Gastrocnemius medialis (tissue), 4 donors: Measurements from ENCODE around the gene CSTF1. TPM values are rescaled to one million over a fixed set of nuclear protein-coding genes. Genes with fewer than 3 reads are reported as not detected.

Experiments used
- ATAC-seq, 2 donors: fragments of 150-250 bp; one replicate each; pipeline ENCODE4 v1.9.1; 2016
- DNase-seq, 2 donors: peaks; one replicate each; pipeline ENCODE4 v3.0.0-alpha.2; 2019
- H3K27ac ChIP-seq, 4 donors: fragments of 200-600 bp; sonication (generic); 1 replicate in 1 of 4; 2 replicates in 3 of 4; pipeline ENCODE4 v1.5.1; 2016 to 2018; ENCODE audit warnings: mild to moderate bottlenecking in 2 of 4, moderate library complexity in 1 of 4
- H3K27me3 ChIP-seq, 3 donors: fragments of 200-600 bp; sonication (generic) in 2 of 3; 1 replicate in 1 of 3; 2 replicates in 2 of 3; pipeline versions ENCODE4 v1.5.1 to v1.6.0; 2016 to 2019; ENCODE audit warnings: mild to moderate bottlenecking in 1 of 3, moderate library complexity in 1 of 3
- H3K36me3 ChIP-seq, 2 donors: fragments of 200-600 bp; sonication (generic) in 1 of 2; one replicate each; pipeline ENCODE4 v1.5.1; 2017 to 2018
- H3K4me1 ChIP-seq, 2 donors: fragments of 200-600 bp; sonication (generic) in 1 of 2; one replicate each; pipeline ENCODE4 v1.5.1; 2016 to 2017; ENCODE audit warnings: mild to moderate bottlenecking in 2 of 2
- H3K4me3 ChIP-seq, 4 donors: fragments of 200-600 bp; sonication (generic) in 3 of 4; 1 replicate in 1 of 4; 2 replicates in 3 of 4; pipeline ENCODE4 v1.5.1; 2016 to 2019; ENCODE audit warnings: mild to moderate bottlenecking in 2 of 4
- H3K9me3 ChIP-seq, 3 donors: fragments of 200-600 bp; sonication (generic) in 2 of 3; 1 replicate in 1 of 3; 2 replicates in 2 of 3; pipeline ENCODE4 v1.5.1; 2016 to 2019
- POLR2A ChIP-seq, 2 donors: fragments of 450-650 bp; IDR thresholded peaks; one replicate each; pipeline ENCODE4 v1.6.1; 2017; ENCODE audit warnings: antibody characterized with exemption in 2 of 2, mild to moderate bottlenecking in 2 of 2, moderate library complexity in 2 of 2
- in situ Hi-C, 4 donors: fragments of 200-750 bp; cut with MboI; loops; one replicate each; pipeline versions ENCODE4 v1.15.0 to v1.8.0; 2017; ENCODE audit warnings: low sequenced_read_pairs in 4 of 4
- intact Hi-C: fragments of 100-400 bp; cut with DNase I; formaldehyde crosslinking; loops from one replicate; pipeline ENCODE4 v1.15.1; 2023; ENCODE audit warnings: low total_unique reads
- total RNA-seq, 4 donors: library from RNA; depleted of rRNA; stranded (reverse); fragments of >200 nt; gene quantifications; one replicate each; pipeline versions ENCODE4 v1.1.0 to v1.2.3, GENCODE V29; 2016
- TF ChIP-seq, protein P1 (sequence below), 5 experiments: fragments of 450-650 bp in 3 of 5; fragments of 200-600 bp in 2 of 5; sonication (generic) in 2 of 5; IDR thresholded peaks in 4 of 5; conservative IDR thresholded peaks in 1 of 5; 1 replicate in 4 of 5; 2 replicates in 1 of 5; pipeline ENCODE4 v1.5.1; 2016 to 2019; ENCODE audit warnings: antibody characterized with exemption in 5 of 5, mild to moderate bottlenecking in 3 of 5, moderate library complexity in 3 of 5

CSTF1 gene
- total RNA-seq, 4 donors from 2014 or later, result 14.2 to 23.2 (median 18.9) TPM

DNA sequence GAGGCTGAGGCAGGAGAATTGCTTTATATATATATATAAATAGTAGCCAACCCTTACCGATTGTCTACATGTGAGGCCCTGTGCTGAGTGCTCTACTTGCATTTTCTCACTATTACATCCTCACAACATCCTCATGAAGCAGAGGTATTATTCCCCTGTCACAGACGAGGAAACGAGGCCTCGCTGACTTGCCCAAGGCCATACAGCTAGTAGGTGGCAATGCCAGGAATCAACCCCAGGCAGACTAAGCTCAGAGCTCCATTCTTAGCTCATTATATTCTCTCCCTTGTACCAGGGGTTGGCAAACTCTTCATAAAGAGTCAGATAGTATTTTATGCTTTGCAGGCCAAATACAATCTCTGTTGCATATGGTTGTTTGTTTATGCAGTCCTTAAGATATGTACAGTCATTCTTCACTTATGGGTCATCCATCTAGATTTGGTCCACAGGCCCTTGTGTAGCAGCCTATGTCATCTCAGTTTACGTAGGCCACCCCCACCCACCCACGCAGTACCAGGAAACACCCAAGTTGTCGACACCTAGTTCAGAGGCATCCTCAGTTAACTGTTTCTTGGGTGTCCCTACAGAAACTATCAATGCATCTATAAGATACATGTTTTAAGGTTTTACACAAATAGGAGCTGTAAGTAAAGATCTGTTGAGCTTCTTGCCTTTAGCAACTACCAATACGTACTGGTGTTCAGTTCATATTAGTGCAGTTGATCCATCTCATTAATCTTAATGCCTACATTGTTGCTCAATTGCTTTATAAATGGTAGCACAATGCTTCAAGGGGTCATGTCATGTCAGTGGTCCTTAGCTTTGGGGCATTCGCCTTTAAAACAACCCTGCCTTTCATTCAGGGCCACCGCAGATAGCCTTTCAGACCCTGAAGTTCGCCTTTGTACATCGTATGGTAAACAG lies 22.7 kb downstream of the CSTF1 start:
- Histone ChIP-seq H3K4me1 (no peaks in the 10 kb centered on the region), H3K4me3 (no peak overlapping the region), H3K36me3 (no peaks in the 10 kb centered on the region), H3K27me3 (no peaks in the 10 kb centered on the region), H3K27ac (no peak overlapping the region), H3K9me3 (no peaks in the 10 kb centered on the region)
- in situ Hi-C loops (no loop called here), intact Hi-C loops (no loop called here)
- no peak for TF ChIP-seq POLR2A (IDR thresholded peaks at IDR 0.05)
- TF ChIP-seq, protein P1, sequence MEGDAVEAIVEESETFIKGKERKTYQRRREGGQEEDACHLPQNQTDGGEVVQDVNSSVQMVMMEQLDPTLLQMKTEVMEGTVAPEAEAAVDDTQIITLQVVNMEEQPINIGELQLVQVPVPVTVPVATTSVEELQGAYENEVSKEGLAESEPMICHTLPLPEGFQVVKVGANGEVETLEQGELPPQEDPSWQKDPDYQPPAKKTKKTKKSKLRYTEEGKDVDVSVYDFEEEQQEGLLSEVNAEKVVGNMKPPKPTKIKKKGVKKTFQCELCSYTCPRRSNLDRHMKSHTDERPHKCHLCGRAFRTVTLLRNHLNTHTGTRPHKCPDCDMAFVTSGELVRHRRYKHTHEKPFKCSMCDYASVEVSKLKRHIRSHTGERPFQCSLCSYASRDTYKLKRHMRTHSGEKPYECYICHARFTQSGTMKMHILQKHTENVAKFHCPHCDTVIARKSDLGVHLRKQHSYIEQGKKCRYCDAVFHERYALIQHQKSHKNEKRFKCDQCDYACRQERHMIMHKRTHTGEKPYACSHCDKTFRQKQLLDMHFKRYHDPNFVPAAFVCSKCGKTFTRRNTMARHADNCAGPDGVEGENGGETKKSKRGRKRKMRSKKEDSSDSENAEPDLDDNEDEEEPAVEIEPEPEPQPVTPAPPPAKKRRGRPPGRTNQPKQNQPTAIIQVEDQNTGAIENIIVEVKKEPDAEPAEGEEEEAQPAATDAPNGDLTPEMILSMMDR (IDR thresholded peaks at IDR 0.05 in 4 of 5, conservative IDR thresholded peaks at IDR 0.05 in 1 of 5), result no peak
- DNase-seq, result no peak
- ATAC-seq, result no peak

DNA sequence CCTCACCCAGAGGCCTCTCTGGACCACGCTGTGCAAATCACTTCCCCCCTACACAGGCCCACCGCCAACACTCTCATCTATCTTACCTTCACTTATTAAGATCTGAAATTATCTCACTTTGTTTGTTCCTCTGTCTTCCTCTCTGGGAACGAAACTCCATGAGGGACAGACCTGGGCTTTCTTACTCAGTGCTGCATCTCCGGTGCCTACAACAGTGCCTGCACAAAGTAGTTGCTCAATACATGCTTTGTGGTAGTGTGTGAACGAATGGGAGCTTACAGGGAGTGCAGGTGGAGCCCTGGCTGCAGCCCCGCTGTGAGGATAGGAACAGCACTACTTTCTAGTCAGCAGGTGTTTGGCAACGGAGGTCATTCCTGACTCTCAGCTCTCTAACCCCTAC lies 25.0 kb downstream of the CSTF1 start:
- intact Hi-C loops, result no loop called here
- TF ChIP-seq, protein P1 (IDR thresholded peaks at IDR 0.05 in 4 of 5, conservative IDR thresholded peaks at IDR 0.05 in 1 of 5), result no peak
- TF ChIP-seq POLR2A (IDR thresholded peaks at IDR 0.05), result no peak
- Histone ChIP-seq H3K4me1 (no peaks in the 10 kb centered on the region), H3K4me3 (no peak overlapping the region), H3K36me3 (no peaks in the 10 kb centered on the region), H3K27ac (no peak overlapping the region), H3K9me3 (no peaks in the 10 kb centered on the region), H3K27me3 (no peaks in the 10 kb centered on the region)
- in situ Hi-C loops, result no loop called here
- ATAC-seq (no peak), DNase-seq (no peak)

DNA sequence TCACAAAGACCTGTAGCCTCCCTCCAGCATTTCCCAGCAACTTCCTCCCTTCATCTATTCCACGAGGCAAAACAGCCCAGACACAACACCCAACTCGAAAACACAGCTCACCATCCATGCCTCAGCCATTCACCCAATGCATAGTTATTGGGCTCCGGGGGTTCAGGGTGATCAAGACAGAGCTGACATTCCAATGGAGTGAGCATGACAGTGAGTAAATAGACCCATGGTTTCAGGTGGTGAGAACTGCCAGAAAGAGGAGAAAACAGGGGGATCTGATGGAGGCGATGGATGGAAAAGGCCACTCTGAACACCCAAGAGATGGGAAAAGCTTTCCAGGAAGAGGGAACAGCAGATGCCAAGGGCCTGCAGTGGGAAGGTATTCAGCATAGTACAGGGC lies 25.5 kb downstream of the CSTF1 start:
- DNase-seq (no peak), ATAC-seq (no peak)
- intact Hi-C loops (no loop called here), in situ Hi-C loops (no loop called here)
- Histone ChIP-seq H3K4me1 (no peaks in the 10 kb centered on the region), H3K36me3 (no peaks in the 10 kb centered on the region), H3K4me3 (no peak overlapping the region), H3K9me3 (no peaks in the 10 kb centered on the region), H3K27ac (peak overlapping the region in 1 of 4 donors; percentile 59), H3K27me3 (no peaks in the 10 kb centered on the region)
- TF ChIP-seq POLR2A (IDR thresholded peaks at IDR 0.05), result no peak
- TF ChIP-seq, protein P1 (IDR thresholded peaks at IDR 0.05 in 4 of 5, conservative IDR thresholded peaks at IDR 0.05 in 1 of 5), result no peak

DNA sequence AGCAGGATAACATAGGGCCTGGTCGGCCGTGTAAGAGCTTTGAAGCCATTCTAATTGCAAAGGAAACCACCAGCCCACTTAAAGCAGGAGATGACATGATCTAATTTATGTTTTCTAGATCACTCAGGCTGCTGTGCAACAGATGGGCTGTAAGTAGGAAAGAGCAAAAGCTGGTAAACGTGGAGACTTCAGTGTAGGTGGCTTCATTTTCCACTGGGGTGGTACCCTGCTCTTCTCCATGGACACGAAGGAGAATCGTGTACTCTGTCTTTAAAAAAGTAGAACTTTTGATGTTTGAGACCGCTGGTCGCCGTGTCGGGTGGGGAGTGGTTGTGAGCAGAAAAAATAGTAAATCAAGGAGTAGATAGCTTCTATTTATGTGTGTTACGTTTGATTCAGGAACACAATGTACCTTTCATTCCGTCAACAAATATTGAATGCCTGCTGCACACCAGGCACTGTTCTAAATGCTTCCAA lies 26.0 kb downstream of the CSTF1 start:
- DNase-seq, result no peak
- in situ Hi-C loops, result no loop called here
- Histone ChIP-seq H3K4me3 (no peak overlapping the region), H3K36me3 (no peaks in the 10 kb centered on the region), H3K9me3 (no peaks in the 10 kb centered on the region), H3K27ac (peak overlapping the region in 2 of 4 donors; percentile 42 to 59), H3K27me3 (no peaks in the 10 kb centered on the region), H3K4me1 (no peaks in the 10 kb centered on the region)
- intact Hi-C loops, result no loop called here
- ATAC-seq, result no peak
- no peak for TF ChIP-seq POLR2A (IDR thresholded peaks at IDR 0.05)

DNA sequence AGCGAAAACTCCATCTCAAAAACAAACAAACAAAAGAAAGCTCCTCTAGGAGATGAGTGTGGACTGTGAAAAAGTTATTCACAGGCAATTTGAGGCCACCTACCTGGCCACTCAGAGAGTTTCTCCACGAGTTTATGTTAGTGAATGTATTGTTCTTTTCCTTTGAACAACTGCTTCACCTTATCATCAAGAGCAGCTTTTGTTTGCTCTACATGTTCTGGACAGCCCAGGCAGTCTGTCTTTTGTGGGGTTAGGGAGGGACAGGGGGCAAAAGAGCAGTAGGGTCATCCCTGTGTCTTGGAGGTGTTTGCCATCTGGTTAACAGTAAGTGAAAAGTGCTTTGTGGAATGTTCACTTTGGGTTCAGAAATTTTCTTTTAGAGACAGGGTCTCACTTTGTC lies 27.6 kb downstream of the CSTF1 start:
- in situ Hi-C loops (no loop called here), intact Hi-C loops (no loop called here)
- no peaks in the 10 kb centered on the region for H3K36me3 ChIP-seq
- ATAC-seq (no peak), DNase-seq (no peak)
- H3K9me3 ChIP-seq, result no peaks in the 10 kb centered on the region
- H3K4me3 ChIP-seq, result no peak overlapping the region
- no peaks in the 10 kb centered on the region for H3K4me1 ChIP-seq
- no peak overlapping the region for H3K27ac ChIP-seq
- TF ChIP-seq, protein P1 (IDR thresholded peaks at IDR 0.05 in 4 of 5, conservative IDR thresholded peaks at IDR 0.05 in 1 of 5), result no peak
- TF ChIP-seq POLR2A (IDR thresholded peaks at IDR 0.05), result no peak
- no peaks in the 10 kb centered on the region for H3K27me3 ChIP-seq
